HepG2 (cell line): ENCODE data around the gene PRICKLE3. TPM values are rescaled to one million over a fixed set of nuclear protein-coding genes. Genes with fewer than 3 reads are reported as not detected.
A peak's percentile ranks its signal among the peaks of the same experiment; 100 is the strongest.

Source experiments
- BORCS8-MEF2B ChIP-seq: sonication (generic); formaldehyde crosslinking; IDR thresholded peaks from 2 replicates; pipeline ENCODE4 v1.8.0; 2022; ENCODE audit warnings: mild to moderate bottlenecking, missing genetic modification reagents
- CCAR2 ChIP-seq: fragments of 200-400 bp; formaldehyde crosslinking; optimal IDR thresholded peaks from 2 replicates; pipeline ENCODE3; 2018; ENCODE audit warnings: low read depth, mild to moderate bottlenecking, low read length, moderate library complexity
- CREB1 ChIP-seq, 2 experiments: fragments of 450-650 bp in 1 of 2; IDR thresholded peaks; 2 replicates each; pipeline ENCODE4 v1.6.1; 2016 to 2017; ENCODE audit warnings: control low read depth in 1 of 2, mild to moderate bottlenecking in 1 of 2, missing compliant biosample characterization in 1 of 2, missing genetic modification characterization in 1 of 2
- DNMT1 ChIP-seq: sonication (generic); formaldehyde crosslinking; IDR thresholded peaks from 2 replicates; pipeline ENCODE4 v1.5.1; 2020; ENCODE audit warnings: mild to moderate bottlenecking, missing genetic modification reagents
- EEA1 ChIP-seq: sonication (generic); formaldehyde crosslinking; IDR thresholded peaks from 2 replicates; pipeline ENCODE4 v1.5.1; 2020; ENCODE audit warnings: mild to moderate bottlenecking, missing genetic modification reagents, borderline replicate concordance
- ETS1 ChIP-seq: sonication (generic); formaldehyde crosslinking; IDR thresholded peaks from 2 replicates; pipeline ENCODE4 v1.4.0; 2020; ENCODE audit warnings: missing genetic modification reagents
- FOXA3 ChIP-seq: IDR thresholded peaks from 2 replicates; pipeline ENCODE4 v1.6.1; 2016; ENCODE audit warnings: missing genetic modification reagents, missing compliant biosample characterization
- GATAD2A ChIP-seq: IDR thresholded peaks from 2 replicates; pipeline ENCODE4 v1.6.1; 2016
- GZF1 ChIP-seq: sonication (generic); formaldehyde crosslinking; IDR thresholded peaks from 2 replicates; pipeline ENCODE4 v1.5.1; 2020; ENCODE audit warnings: mild to moderate bottlenecking, missing genetic modification reagents
- MAF1 ChIP-seq: sonication (generic); formaldehyde crosslinking; IDR thresholded peaks from 2 replicates; pipeline ENCODE4 v1.5.0; 2020; ENCODE audit warnings: missing genetic modification reagents, borderline replicate concordance
- MEF2D ChIP-seq: sonication (generic); formaldehyde crosslinking; IDR thresholded peaks from 2 replicates; pipeline ENCODE4 v1.5.1; 2020; ENCODE audit warnings: mild to moderate bottlenecking, missing genetic modification reagents
- MLXIP ChIP-seq: sonication (generic); formaldehyde crosslinking; IDR thresholded peaks from 2 replicates; pipeline ENCODE4 v1.9.0; 2021; ENCODE audit warnings: missing genetic modification reagents, borderline replicate concordance
- PHB2 ChIP-seq: fragments of 450-650 bp; IDR thresholded peaks from 2 replicates; pipeline ENCODE4 v1.6.1; 2018; ENCODE audit not compliant: partially characterized antibody
- TAF1 ChIP-seq: sonication (generic); formaldehyde crosslinking; IDR thresholded peaks from 2 replicates; pipeline ENCODE4 v1.4.0; 2020; ENCODE audit warnings: missing genetic modification reagents
- U2AF1 ChIP-seq: fragments of 200-400 bp; formaldehyde crosslinking; optimal IDR thresholded peaks from 2 replicates; pipeline ENCODE3; 2017; ENCODE audit warnings: mild to moderate bottlenecking, low read depth, low read length
- YEATS2 ChIP-seq: sonication (generic); formaldehyde crosslinking; IDR thresholded peaks from 2 replicates; pipeline ENCODE4 v1.4.0; 2020; ENCODE audit warnings: missing genetic modification reagents, borderline replicate concordance
- ZBTB4 ChIP-seq: sonication (generic); formaldehyde crosslinking; IDR thresholded peaks from 2 replicates; pipeline ENCODE4 v1.4.0; 2020; ENCODE audit warnings: missing genetic modification reagents, mild to moderate bottlenecking, borderline replicate concordance
- ZNF138 ChIP-seq: sonication (generic); formaldehyde crosslinking; IDR thresholded peaks from 2 replicates; pipeline ENCODE4 v1.5.0; 2020; ENCODE audit warnings: mild to moderate bottlenecking, low read depth, missing genetic modification reagents
- ZNF180 ChIP-seq: sonication (generic); formaldehyde crosslinking; IDR thresholded peaks from 2 replicates; pipeline ENCODE4 v1.4.0; 2020; ENCODE audit warnings: low read depth, missing genetic modification reagents, borderline replicate concordance
- ZNF224 ChIP-seq: sonication (generic); formaldehyde crosslinking; IDR thresholded peaks from 2 replicates; pipeline ENCODE4 v1.5.0; 2020; ENCODE audit warnings: mild to moderate bottlenecking, missing genetic modification reagents
- ZNF296 ChIP-seq: sonication (generic); formaldehyde crosslinking; conservative IDR thresholded peaks from 2 replicates; pipeline ENCODE4 v1.5.0; 2020; ENCODE audit warnings: mild to moderate bottlenecking, missing genetic modification reagents
- ZNF567 ChIP-seq: sonication (generic); formaldehyde crosslinking; IDR thresholded peaks from 2 replicates; pipeline ENCODE4 v1.8.1; 2023; ENCODE audit warnings: mild to moderate bottlenecking, missing genetic modification reagents, borderline replicate concordance
- ZSCAN12 ChIP-seq: sonication (generic); formaldehyde crosslinking; IDR thresholded peaks from 2 replicates; pipeline ENCODE4 v1.9.0; 2021; ENCODE audit warnings: mild to moderate bottlenecking, missing genetic modification reagents
- polyA plus RNA-seq, 8 experiments: library from polyadenylated mRNA; depleted of rRNA in 3 of 8; stranded (reverse) in 7 of 8; unstranded in 1 of 8; fragments of >200 nt; fragmentation: Illumina TruSeq in 4 of 8; extraction: Trizol in 4 of 8; gene quantifications; 2 replicates each; pipeline versions ENCODE4 v1.2.1 to v1.2.3, GENCODE V29; 2011 to 2016; ENCODE audit warnings: low read depth in 4 of 8, missing spikeins in 1 of 8, mixed read lengths in 1 of 8; ENCODE audit not compliant: insufficient read depth in 1 of 8
- total RNA-seq, 5 experiments: library from RNA; depleted of rRNA; stranded (reverse); fragments of >200 nt; fragmentation: Illumina TruSeq; extraction: Trizol; gene quantifications; 2 replicates each; pipeline ENCODE4 v1.2.3, GENCODE V29; 2016; ENCODE audit warnings: low read depth in 1 of 5

PRICKLE3 gene
- total and polyA plus RNA-seq, 2 of the 13 experiments (the other 11 are each of a cell fraction or from before 2014, with no cell fraction given) = 2.6 TPM

GRCh38 chrX:49190821-49191573, 4.8 kb upstream of the PRICKLE3 start (continued):
- TF ChIP-seq ZBTB4 (CRISPR knock-in tag) = no peak
- 0 out of 2 replicates have a peak, but pooled peaks have one; percentile 5 for TF ChIP-seq FOXA3 (CRISPR knock-in tag)
- no peak for TF ChIP-seq GATAD2A (CRISPR knock-in tag)
- TF ChIP-seq ZNF567 (CRISPR knock-in tag) = no peak
- no peak for TF ChIP-seq U2AF1
- TF ChIP-seq CCAR2 = no peak
- TF ChIP-seq YEATS2 (CRISPR knock-in tag) = no peak; the same call in 1 of the 2 replicates
- TF ChIP-seq ETS1 (CRISPR knock-in tag) = no peak
- no peak for TF ChIP-seq PHB2
- no peak for TF ChIP-seq DNMT1
- peak; percentile 91 for TF ChIP-seq CREB1 (IDR thresholded peaks at IDR 0.05)
- TF ChIP-seq CREB1 (CRISPR knock-in tag; IDR thresholded peaks at IDR 0.05) = peak; percentile 95
- TF ChIP-seq GZF1 = no peak
- no peak for TF ChIP-seq ZNF296
- TF ChIP-seq EEA1 = no peak
- TF ChIP-seq MEF2D (CRISPR knock-in tag) = no peak
- no peak for TF ChIP-seq MAF1 (CRISPR knock-in tag)
- TF ChIP-seq MLXIP (CRISPR knock-in tag) = no peak
- no peak for TF ChIP-seq ZSCAN12
- no peak for TF ChIP-seq BORCS8-MEF2B (CRISPR knock-in tag)
- TF ChIP-seq TAF1 (CRISPR knock-in tag) = peak; percentile 76
- TF ChIP-seq ZNF180 (CRISPR knock-in tag) = no peak
- no peak for TF ChIP-seq ZNF138 (CRISPR knock-in tag)
- no peak for TF ChIP-seq ZNF224 (CRISPR knock-in tag)
